ENCODE results near the gene EYS.
A peak's percentile ranks its signal among the peaks of the same experiment; 100 is the strongest.
"Not testable (repeated sequence)": the region's sequence is repeated elsewhere in the genome, so short reads cannot be mapped to it uniquely, and the experiment has no call there.

The EYS gene

DNA sequence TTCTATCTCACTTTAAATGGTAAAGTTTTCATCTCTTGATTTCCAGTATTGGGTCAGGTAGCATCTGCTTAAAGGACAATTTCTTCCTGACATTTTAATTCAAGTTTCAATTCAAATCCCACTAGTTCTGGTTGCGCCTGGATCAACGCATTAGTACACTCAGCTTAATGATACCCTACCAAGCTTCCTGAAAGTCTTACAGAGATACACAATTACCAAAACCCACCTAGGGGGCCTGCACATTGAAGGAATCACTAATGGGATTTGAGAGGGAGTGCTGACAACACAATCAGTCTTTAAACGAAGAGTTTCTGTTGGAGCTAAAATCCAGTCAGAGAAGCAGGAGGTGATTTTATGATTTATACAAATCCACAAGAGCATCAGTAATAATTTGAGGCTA, 1778.4 kb downstream of the EYS start:
- DNase-seq: no peak

- DNase-seq: no peak
These were observed 1779.8 kb downstream of the EYS start for GRCh38 chr6:63926950-63927927.

DNA sequence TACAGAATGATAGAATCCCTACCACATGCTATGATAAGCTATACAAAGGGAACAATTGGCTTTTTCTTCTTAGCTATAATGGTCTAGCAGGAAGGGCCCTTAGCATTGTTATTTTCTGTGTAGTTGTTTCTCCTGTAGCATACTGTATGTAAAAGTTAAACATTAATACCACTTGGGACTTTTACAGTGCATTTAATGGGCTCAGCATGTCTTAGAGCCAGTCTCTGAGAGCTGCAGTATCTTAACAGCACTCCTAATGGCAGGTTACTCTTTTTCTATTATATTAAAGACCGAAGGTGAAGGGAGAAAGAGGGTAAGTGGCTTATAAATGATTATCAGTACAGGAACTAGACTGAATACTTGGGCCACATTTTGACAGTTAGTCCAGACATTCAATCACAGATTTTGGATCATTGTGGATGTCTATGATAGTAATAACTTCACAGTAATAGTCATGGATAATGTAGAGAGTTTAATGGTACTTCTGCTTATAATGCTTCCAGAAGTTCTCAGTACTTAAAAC, 1780.7 kb downstream of the EYS start:
- DNase-seq: no peak

- peak in 1 of 5 experiments; percentile 12 for DNase-seq
These were observed 1783.8 kb downstream of the EYS start for GRCh38 chr6:63923139-63923739.

GRCh38 chr6:63919556-63920110, 1787.4 kb downstream of the EYS start:
- no peak for DNase-seq

DNA sequence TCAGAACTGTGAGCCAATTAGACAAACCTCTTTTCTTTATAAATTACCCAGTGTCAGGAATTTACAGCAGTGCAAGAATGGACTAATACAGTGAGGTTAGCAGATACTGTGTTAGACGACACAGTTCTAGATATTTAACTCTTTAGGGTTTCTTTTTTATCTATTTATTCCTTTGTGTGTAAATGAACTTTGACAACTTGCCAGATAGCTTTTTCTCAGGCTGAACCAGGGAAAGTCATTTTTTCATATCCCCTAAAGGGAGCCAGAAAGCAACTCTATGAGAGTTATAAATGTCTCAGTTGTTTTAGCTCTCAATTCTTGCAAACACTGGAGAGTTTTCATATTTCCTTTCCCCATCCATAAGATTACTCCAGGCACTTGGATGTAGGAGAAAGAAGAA, 1794.1 kb downstream of the EYS start:
- no peak for DNase-seq

GRCh38 chr6:63910863-63911551, 1796.0 kb downstream of the EYS start:
- no peak for DNase-seq

DNA sequence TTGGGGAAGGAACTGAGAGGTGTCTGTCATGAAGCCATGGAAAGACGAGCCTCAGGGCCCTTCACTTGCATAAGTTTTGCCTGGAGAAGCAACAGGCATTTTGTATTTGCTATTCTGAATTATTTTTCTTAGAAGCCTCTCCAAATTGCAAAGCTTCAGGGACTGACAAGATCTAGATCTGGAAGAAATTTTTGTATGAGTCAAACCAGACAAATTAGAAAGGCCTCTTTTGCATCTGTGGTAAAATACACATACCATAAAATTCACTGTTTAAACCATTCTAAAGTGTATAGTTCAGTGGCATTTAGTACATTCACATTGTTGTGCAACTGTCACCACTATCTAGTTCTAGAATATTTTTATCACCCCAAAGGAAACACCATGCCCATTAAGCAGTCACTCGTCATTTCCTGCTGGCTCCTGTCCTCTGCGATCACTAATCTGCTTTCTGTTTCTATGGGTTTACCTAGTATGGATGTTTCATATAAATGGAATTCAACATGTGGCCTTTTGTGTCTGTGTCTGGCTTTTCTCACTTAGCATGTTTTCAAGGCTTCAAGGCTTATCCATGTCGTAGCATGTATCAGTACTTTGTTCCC, 1802.3 kb downstream of the EYS start:
- peak in 1 of 5 experiments; percentile 55 for DNase-seq

- no peak for DNase-seq
These were observed 1807.5 kb downstream of the EYS start for GRCh38 chr6:63899550-63899949.

DNA sequence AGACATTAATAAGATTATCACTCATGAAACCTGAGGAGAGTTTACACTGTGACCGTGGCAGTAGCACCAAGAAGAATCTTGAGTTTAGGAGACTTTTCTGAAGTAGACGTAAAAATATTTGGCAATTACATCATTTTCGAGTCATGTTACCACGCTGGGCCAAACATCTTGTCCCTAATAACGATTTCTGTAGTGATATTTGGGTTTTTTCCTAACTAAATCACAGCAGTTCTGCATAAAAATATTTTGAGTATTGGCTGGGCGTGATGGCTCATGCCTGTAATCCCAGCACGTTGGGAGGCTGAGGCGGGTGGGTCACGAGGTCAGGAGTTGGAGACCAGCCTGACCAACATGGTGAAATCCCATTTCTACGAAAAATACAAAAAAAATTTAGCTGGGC, 1809.1 kb downstream of the EYS start:
- DNase-seq: no peak

DNA sequence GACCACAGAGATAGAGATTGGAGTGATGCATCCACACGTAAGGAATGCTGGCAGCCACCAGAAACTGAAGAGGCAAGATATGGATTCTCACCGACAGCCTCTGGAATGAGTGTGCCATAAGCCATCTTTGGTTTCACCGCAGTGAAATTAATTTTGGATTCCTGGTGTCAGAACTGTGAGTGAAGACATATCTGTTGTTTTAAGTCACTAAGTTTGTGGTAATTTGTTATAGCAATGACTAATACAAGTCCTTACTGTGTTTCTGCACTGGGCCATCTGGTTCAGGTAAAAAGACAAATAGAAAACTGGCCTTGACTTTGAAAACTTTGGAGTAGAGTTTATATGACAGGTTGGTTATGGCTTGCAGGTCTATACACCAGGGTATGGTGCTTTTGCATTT, 1809.6 kb downstream of the EYS start:
- DNase-seq: no peak

GRCh38 chr6:63888416-63888815, 1818.6 kb downstream of the EYS start:
- no peak for DNase-seq

GRCh38 chr6:63887804-63888203, 1819.2 kb downstream of the EYS start:
- DNase-seq: not testable (repeated sequence)

DNA sequence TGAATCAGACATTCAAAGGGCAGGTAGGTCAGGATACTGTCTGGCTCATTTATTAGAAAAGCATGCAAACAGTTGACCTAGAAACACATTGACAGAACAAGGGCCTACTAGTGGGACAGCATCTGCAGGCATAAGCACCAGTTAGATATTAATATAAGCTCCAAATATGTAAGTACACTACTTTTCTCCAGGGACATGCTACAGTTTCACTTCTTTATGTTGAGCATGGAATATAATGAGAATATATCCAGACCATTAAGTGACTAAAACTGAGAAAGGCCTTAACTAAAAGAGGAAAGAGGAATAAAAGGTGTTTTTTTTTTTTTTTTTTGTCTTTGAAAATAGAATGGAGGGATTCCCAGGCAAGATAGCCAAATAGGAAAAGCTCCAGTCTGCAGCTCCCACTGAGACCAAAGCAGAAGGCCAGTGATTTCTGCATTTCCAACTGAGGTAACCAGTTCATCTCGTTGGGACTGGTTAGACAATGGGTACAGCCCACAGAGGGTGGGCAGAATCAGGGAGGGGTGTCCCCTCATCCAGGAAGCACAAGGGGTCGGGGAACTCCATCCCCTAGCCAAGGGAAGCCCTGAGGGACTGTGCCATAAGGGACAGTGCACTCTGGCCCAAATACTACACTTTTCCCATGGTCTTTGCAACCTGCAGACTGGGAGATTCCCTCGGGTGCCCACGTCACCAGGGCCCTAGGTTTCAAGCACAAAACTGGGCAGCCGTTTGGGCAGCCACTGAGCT, 1819.8 kb downstream of the EYS start:
- DNase-seq: no peak

DNA sequence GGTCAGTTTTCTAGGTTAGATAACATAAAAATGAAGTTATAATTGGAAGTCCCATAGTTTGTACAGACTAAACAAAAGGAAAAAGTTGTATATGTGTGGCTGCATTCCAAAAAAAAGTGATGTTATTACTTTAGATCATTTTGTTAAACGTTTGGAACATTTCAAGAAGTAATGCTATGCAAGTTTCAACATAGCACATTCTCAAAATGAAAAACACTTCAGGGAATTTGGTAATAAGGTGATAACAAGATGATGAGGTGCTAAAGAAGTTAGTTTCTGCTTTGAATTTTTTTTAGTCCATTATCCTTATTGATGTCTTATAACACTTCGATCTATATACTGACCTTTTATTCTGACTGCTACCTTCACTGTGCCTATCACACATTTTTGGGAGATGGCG, 1820.7 kb downstream of the EYS start:
- DNase-seq: no peak

DNA sequence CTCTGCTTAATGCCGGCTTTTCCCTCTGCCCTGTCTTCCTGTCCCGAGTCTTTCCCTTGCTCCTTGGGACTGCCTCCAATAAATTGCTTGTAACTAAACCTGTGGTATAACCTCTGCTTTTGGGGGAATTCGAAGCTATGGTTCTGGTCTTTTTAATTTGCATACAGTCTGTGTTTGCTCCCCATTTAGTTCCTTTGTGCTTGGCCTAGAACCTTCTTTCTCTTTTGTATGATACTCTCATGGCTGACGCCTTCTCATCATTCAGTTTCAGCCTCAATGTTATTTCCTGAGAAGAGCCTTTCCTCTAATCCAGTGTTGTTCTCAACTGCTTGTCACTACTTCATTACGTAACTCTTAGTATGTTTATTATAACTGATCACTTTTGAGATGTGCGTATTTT, 1823.4 kb downstream of the EYS start:
- no peak for DNase-seq

DNA sequence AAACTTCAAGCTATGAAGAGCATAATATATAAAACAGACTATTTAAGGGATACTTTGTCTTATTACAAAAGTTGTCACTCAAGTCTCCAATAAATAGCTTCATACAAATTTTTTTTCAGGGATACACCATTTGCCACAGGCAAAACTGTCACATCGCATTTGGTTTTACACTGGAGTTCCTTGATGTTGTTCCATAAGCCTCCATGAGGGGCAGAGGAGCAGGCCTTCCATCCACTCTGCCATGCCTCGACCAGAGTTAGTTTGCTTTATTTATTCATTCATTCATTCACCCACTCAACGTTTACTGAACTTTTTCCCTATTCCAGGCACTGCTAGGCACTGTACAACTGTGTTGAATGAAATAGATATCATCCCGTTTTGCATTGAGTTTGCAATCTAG, 1824.8 kb downstream of the EYS start:
- no peak for DNase-seq

DNA sequence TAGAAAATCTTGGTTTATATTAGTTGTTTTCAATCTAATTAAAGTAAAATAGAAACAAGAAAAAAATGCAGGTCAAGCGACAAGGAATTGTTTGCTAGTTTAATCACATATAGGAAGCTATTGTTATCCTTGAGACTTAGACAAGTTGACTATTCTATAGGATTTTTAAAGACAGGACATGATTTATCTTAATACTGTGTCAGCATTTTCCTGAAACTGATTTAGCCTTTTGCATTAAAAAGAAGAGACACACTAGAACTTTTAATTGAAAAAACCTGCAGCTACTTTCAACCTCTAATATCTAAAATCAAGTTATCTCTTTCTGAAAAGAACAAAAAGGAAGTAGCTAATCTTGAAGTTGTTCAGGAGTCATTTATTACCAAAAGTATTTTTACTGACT, 1825.2 kb downstream of the EYS start:
- no peak for DNase-seq

GRCh38 chr6:63872233-63872632, 1834.8 kb downstream of the EYS start:
- no peak for DNase-seq

DNA sequence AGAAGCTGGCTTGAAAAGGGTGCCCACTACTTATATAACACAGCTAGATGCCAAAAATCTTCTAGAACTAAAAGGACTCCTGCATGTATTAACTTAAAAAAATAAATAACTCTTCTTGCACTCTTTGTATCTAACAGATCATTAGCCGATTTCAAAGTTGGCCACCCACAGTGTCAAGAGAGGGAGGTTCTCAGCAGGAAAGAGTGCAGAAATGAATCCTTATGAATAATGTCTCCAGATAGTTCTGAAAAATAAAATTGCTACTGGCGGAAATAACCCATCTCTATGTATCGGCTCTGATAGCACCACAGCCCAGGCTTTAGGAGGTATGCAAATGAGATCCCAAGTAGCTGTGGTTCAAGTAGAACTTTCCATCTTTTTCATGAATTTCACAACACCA, 1838.7 kb downstream of the EYS start:
- no peak for DNase-seq

- DNase-seq: no peak
These were observed 1842.2 kb downstream of the EYS start for GRCh38 chr6:63864671-63865318.
